Ishikawa (cell line): ENCODE measurements around the gene FBLN1.

ENCODE experiments used
- CEBPB ChIP-seq: IDR thresholded peaks from 2 replicates; pipeline ENCODE4 v1.6.1; 2012
- CREB1 ChIP-seq: IDR thresholded peaks from 2 replicates; pipeline ENCODE4 v1.6.1; 2012; ENCODE audit warnings: low read depth
- EGR1 ChIP-seq: IDR thresholded peaks from 2 replicates; pipeline ENCODE4 v1.6.1; 2012
- EP300 ChIP-seq: IDR thresholded peaks from 2 replicates; pipeline ENCODE4 v1.6.1; 2012; ENCODE audit warnings: borderline replicate concordance
- FOXM1 ChIP-seq: IDR thresholded peaks from 2 replicates; pipeline ENCODE4 v1.6.1; 2012; ENCODE audit warnings: low read depth, borderline replicate concordance
- NFIC ChIP-seq: IDR thresholded peaks from 2 replicates; pipeline ENCODE4 v1.6.1; 2012
- RAD21 ChIP-seq: IDR thresholded peaks from 2 replicates; pipeline ENCODE4 v1.6.1; 2012; ENCODE audit warnings: low read depth
- TAF1 ChIP-seq: IDR thresholded peaks from 2 replicates; pipeline ENCODE4 v1.6.1; 2012; ENCODE audit warnings: low read depth, mild to moderate bottlenecking
- TCF12 ChIP-seq: IDR thresholded peaks from 2 replicates; pipeline ENCODE4 v1.6.1; 2012; ENCODE audit warnings: low read depth
- TEAD4 ChIP-seq: IDR thresholded peaks from 2 replicates; pipeline ENCODE4 v1.6.1; 2012
- YY1 ChIP-seq: IDR thresholded peaks from 2 replicates; pipeline ENCODE4 v1.6.1; 2012; ENCODE audit warnings: low read depth
- ZBTB7A ChIP-seq: IDR thresholded peaks from 2 replicates; pipeline ENCODE4 v1.6.1; 2012; ENCODE audit warnings: low read depth
- TF ChIP-seq, protein P1 (sequence below): IDR thresholded peaks from 2 replicates; pipeline ENCODE4 v1.6.1; 2012; ENCODE audit warnings: low read depth, mild to moderate bottlenecking
- TF ChIP-seq, protein P2 (sequence below): IDR thresholded peaks from 2 replicates; pipeline ENCODE4 v1.6.1; 2012
- TF ChIP-seq, protein P3 (sequence below): IDR thresholded peaks from 2 replicates; pipeline ENCODE4 v1.6.1; 2012

Gene FBLN1, protein sequence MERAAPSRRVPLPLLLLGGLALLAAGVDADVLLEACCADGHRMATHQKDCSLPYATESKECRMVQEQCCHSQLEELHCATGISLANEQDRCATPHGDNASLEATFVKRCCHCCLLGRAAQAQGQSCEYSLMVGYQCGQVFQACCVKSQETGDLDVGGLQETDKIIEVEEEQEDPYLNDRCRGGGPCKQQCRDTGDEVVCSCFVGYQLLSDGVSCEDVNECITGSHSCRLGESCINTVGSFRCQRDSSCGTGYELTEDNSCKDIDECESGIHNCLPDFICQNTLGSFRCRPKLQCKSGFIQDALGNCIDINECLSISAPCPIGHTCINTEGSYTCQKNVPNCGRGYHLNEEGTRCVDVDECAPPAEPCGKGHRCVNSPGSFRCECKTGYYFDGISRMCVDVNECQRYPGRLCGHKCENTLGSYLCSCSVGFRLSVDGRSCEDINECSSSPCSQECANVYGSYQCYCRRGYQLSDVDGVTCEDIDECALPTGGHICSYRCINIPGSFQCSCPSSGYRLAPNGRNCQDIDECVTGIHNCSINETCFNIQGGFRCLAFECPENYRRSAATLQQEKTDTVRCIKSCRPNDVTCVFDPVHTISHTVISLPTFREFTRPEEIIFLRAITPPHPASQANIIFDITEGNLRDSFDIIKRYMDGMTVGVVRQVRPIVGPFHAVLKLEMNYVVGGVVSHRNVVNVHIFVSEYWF

DNA sequence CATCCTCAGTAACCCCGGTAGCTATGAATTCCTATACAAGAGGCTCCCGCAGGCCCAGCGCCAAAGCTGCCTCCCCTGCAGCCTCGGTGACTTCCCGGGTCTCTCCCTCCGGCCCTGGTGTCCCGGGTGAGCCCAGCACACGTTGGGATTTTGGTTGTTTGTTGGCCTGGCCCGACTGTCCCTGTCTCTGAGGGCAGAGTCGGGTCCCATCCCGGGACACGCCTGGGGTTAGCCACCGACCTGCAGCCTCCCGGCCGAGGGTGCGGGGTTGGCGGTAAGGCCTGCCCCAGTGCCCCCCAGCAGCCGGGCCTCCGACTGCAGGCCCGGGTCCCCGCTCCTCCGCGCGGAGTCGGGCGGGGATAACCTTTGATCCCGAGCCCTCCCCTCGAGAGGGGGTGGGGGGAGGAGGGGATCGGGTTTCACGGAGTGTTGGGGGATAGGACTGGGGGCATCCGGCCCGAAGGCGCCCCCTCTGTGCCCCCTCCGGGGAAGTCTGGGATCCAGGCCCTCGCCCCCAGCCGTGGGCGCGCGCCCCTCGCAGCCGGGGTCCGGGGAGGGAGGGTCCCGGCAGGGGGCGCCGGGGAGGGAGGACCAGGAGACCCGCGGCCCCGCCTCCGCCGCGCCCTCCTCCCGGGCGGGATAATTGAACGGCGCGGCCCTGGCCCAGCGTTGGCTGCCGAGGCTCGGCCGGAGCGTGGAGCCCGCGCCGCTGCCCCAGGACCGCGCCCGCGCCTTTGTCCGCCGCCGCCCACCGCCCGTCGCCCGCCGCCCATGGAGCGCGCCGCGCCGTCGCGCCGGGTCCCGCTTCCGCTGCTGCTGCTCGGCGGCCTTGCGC is at the start of gene FBLN1:
FBLN1 (plus strand) TSS at position 669 of the 835 bp plus-strand sequence; CDS start at position 772, 103 bp downstream.
- TF ChIP-seq TEAD4, result 0 out of 2 replicates have a peak, but pooled peaks have one; percentile 3
- TF ChIP-seq, protein P1, sequence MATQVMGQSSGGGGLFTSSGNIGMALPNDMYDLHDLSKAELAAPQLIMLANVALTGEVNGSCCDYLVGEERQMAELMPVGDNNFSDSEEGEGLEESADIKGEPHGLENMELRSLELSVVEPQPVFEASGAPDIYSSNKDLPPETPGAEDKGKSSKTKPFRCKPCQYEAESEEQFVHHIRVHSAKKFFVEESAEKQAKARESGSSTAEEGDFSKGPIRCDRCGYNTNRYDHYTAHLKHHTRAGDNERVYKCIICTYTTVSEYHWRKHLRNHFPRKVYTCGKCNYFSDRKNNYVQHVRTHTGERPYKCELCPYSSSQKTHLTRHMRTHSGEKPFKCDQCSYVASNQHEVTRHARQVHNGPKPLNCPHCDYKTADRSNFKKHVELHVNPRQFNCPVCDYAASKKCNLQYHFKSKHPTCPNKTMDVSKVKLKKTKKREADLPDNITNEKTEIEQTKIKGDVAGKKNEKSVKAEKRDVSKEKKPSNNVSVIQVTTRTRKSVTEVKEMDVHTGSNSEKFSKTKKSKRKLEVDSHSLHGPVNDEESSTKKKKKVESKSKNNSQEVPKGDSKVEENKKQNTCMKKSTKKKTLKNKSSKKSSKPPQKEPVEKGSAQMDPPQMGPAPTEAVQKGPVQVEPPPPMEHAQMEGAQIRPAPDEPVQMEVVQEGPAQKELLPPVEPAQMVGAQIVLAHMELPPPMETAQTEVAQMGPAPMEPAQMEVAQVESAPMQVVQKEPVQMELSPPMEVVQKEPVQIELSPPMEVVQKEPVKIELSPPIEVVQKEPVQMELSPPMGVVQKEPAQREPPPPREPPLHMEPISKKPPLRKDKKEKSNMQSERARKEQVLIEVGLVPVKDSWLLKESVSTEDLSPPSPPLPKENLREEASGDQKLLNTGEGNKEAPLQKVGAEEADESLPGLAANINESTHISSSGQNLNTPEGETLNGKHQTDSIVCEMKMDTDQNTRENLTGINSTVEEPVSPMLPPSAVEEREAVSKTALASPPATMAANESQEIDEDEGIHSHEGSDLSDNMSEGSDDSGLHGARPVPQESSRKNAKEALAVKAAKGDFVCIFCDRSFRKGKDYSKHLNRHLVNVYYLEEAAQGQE, result no peak
- no peak for TF ChIP-seq NFIC
- TF ChIP-seq, protein P2, sequence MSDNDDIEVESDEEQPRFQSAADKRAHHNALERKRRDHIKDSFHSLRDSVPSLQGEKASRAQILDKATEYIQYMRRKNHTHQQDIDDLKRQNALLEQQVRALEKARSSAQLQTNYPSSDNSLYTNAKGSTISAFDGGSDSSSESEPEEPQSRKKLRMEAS, result peak; percentile 46; the same call in 1 of the 2 replicates
- TF ChIP-seq CREB1, result no peak
- TF ChIP-seq CEBPB, result no peak
- no peak for TF ChIP-seq FOXM1
- no peak; the same call in 1 of the 2 replicates for TF ChIP-seq EP300
- 0 out of 2 replicates have a peak, but pooled peaks have one; percentile 49 for TF ChIP-seq TCF12
- TF ChIP-seq YY1, result no peak
- TF ChIP-seq RAD21, result no peak
- peak; percentile 98 for TF ChIP-seq ZBTB7A
- TF ChIP-seq, protein P3, sequence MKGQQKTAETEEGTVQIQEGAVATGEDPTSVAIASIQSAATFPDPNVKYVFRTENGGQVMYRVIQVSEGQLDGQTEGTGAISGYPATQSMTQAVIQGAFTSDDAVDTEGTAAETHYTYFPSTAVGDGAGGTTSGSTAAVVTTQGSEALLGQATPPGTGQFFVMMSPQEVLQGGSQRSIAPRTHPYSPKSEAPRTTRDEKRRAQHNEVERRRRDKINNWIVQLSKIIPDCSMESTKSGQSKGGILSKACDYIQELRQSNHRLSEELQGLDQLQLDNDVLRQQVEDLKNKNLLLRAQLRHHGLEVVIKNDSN, result no peak
- 0 out of 2 replicates have a peak, but pooled peaks have one; percentile 9 for TF ChIP-seq EGR1
- TF ChIP-seq TAF1, result no peak; the same call in 1 of the 2 replicates

DNA sequence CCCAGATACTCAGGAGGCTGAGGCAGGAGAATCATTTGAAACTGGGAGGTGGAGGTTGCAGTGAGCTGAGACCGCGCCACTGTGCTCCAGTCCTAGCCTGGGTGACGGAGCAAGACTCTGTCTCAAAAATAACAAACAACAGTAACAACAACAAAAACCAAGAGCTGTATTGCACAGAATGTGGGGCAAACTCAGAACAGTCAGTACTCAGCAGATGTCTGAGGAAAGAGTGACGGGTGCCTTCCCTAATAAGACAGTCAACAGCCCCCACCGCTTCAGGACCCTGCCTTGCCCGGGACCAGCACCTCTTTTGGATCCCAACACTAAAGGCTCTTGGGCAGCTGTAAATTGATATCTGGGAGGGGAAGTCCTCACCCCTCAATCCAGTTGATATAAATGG is 48.9 kb upstream of the FBLN1 start:
- TF ChIP-seq, protein P1, result no peak
- TF ChIP-seq YY1 (no peak), CREB1 (no peak), CEBPB (no peak), TCF12 (no peak), TEAD4 (no peak), RAD21 (no peak), EP300 (no peak), NFIC (no peak), ZBTB7A (no peak), TAF1 (no peak), EGR1 (no peak)
- TF ChIP-seq, protein P2, result no peak
- TF ChIP-seq, protein P3, result no peak

DNA sequence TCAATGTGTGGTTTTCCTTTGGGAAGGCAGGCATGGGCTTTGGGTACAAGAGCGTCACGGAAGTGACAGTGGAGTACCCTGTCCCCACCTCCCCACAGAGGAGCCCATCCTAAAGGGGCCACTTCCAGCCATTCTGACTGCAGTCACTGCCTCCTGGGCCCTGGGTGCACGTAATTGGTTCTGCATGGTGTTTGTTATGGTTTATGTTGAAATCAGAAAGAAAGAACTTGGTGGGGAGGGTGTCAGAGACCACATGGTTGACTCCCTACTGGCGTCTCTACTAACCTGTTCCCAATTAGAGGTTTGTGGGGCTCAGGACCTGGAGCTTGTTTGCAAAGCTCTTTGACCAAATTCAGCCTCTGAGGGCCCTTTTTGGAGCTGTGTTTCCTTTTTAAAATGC is 48.4 kb upstream of the FBLN1 start:
- no peak for TF ChIP-seq TEAD4
- no peak for TF ChIP-seq CEBPB
- TF ChIP-seq TAF1, result no peak
- TF ChIP-seq EGR1, result no peak
- no peak for TF ChIP-seq EP300
- TF ChIP-seq RAD21, result no peak
- no peak for TF ChIP-seq ZBTB7A
- TF ChIP-seq, protein P3, result no peak
- TF ChIP-seq, protein P2, result no peak
- no peak for TF ChIP-seq TCF12
- no peak for TF ChIP-seq YY1
- TF ChIP-seq FOXM1, result no peak
- TF ChIP-seq, protein P1, result no peak
- TF ChIP-seq NFIC, result no peak
- no peak for TF ChIP-seq CREB1
